Adipocyte (in vitro differentiated cells): ENCODE data around the gene LCK.

Experiments used
- DNase-seq: peaks from one replicate; pipeline ENCODE4 v3.0.0-alpha.2; 2015; ENCODE audit warnings: low read depth
- H3K27me3 ChIP-seq: replicated peaks from 2 replicates; pipeline ENCODE4 v1.7.0; 2013; ENCODE audit warnings: mild to moderate bottlenecking, low read length, moderate library complexity; ENCODE audit not compliant: control insufficient read depth, insufficient read depth
- H3K36me3 ChIP-seq: 2 replicates; pipeline ENCODE4 v1.7.0; 2013; ENCODE audit warnings: low read length, mild to moderate bottlenecking, moderate library complexity; ENCODE audit not compliant: control insufficient read depth, insufficient read depth, severe bottlenecking
- H3K4me1 ChIP-seq: 2 replicates; pipeline ENCODE4 v1.7.0; 2013; ENCODE audit warnings: mild to moderate bottlenecking, low read length, moderate library complexity; ENCODE audit not compliant: control insufficient read depth, insufficient read depth
- H3K4me3 ChIP-seq: 2 replicates; pipeline ENCODE4 v1.7.0; 2013; ENCODE audit warnings: mild to moderate bottlenecking, low read length, moderate library complexity
- H3K9ac ChIP-seq: 2 replicates; pipeline ENCODE4 v1.7.0; 2013; ENCODE audit warnings: mild to moderate bottlenecking, low read length, moderate library complexity
- H3K9me3 ChIP-seq: 2 replicates; pipeline ENCODE4 v1.7.0; 2013; ENCODE audit warnings: mild to moderate bottlenecking, low read length, moderate library complexity; ENCODE audit not compliant: control insufficient read depth

The LCK gene

GRCh38 chr1:32309960-32310359 is 58.9 kb downstream of the LCK start:
- H3K4me1 ChIP-seq = peaks cover 9% of the 10 kb centered on the region
- no peak for DNase-seq
- H3K4me3 ChIP-seq = no peak overlapping the region
- H3K27me3 ChIP-seq = no peaks in the 10 kb centered on the region
- H3K36me3 ChIP-seq = peaks cover 9% of the 10 kb centered on the region
- peaks cover 7% of the 10 kb centered on the region for H3K9me3 ChIP-seq
- H3K9ac ChIP-seq = no peak overlapping the region

GRCh38 chr1:32311709-32312393 is 60.8 kb downstream of the LCK start:
- no peak overlapping the region for H3K4me3 ChIP-seq
- peaks cover 9% of the 10 kb centered on the region for H3K4me1 ChIP-seq
- H3K9ac ChIP-seq = no peak overlapping the region
- H3K27me3 ChIP-seq = no peaks in the 10 kb centered on the region
- no peak for DNase-seq
- H3K9me3 ChIP-seq = no peaks in the 10 kb centered on the region
- H3K36me3 ChIP-seq = peaks cover 2% of the 10 kb centered on the region

GRCh38 chr1:32316903-32317277 is 65.8 kb downstream of the LCK start:
- no peak for DNase-seq
- peaks cover 11% of the 10 kb centered on the region for H3K36me3 ChIP-seq
- H3K9ac ChIP-seq = no peak overlapping the region
- no peaks in the 10 kb centered on the region for H3K27me3 ChIP-seq
- no peak overlapping the region for H3K4me3 ChIP-seq
- H3K9me3 ChIP-seq = no peaks in the 10 kb centered on the region
- H3K4me1 ChIP-seq = no peaks in the 10 kb centered on the region

GRCh38 chr1:32318127-32318869 is 67.2 kb downstream of the LCK start:
- no peak for DNase-seq
- no peaks in the 10 kb centered on the region for H3K27me3 ChIP-seq
- H3K4me3 ChIP-seq = no peak overlapping the region
- H3K9me3 ChIP-seq = no peaks in the 10 kb centered on the region
- H3K36me3 ChIP-seq = peaks cover 11% of the 10 kb centered on the region
- no peaks in the 10 kb centered on the region for H3K4me1 ChIP-seq
- no peak overlapping the region for H3K9ac ChIP-seq

- Histone ChIP-seq H3K4me1 (no peaks in the 10 kb centered on the region), H3K9ac (no peak overlapping the region), H3K27me3 (no peaks in the 10 kb centered on the region), H3K4me3 (no peak overlapping the region), H3K9me3 (no peaks in the 10 kb centered on the region), H3K36me3 (peaks cover 18% of the 10 kb centered on the region)
- DNase-seq = no peak
These were observed 70.7 kb downstream of the LCK start for GRCh38 chr1:32321712-32322291.

GRCh38 chr1:32327204-32327603 is 76.1 kb downstream of the LCK start:
- DNase-seq = no peak
- Histone ChIP-seq H3K4me1 (no peaks in the 10 kb centered on the region), H3K9ac (no peak overlapping the region), H3K36me3 (peaks cover 43% of the 10 kb centered on the region), H3K9me3 (no peaks in the 10 kb centered on the region), H3K27me3 (no peaks in the 10 kb centered on the region), H3K4me3 (no peak overlapping the region)

GRCh38 chr1:32329931-32330466 is 78.9 kb downstream of the LCK start:
- peaks cover 42% of the 10 kb centered on the region for H3K36me3 ChIP-seq
- DNase-seq = no peak
- no peak overlapping the region for H3K9ac ChIP-seq

GRCh38 chr1:32330558-32331151 is 79.6 kb downstream of the LCK start:
- peaks cover 40% of the 10 kb centered on the region for H3K36me3 ChIP-seq
- no peak for DNase-seq
- H3K9ac ChIP-seq = no peak overlapping the region
- H3K27me3 ChIP-seq = no peaks in the 10 kb centered on the region
- peaks cover 20% of the 10 kb centered on the region for H3K4me1 ChIP-seq
- no peak overlapping the region for H3K4me3 ChIP-seq
- H3K9me3 ChIP-seq = no peaks in the 10 kb centered on the region

More at GRCh38 chr1:32329931-32330466, 78.9 kb downstream of the LCK start:
- Histone ChIP-seq H3K4me3 (no peak overlapping the region), H3K9me3 (no peaks in the 10 kb centered on the region), H3K4me1 (peaks cover 18% of the 10 kb centered on the region), H3K27me3 (no peaks in the 10 kb centered on the region)

GRCh38 chr1:32331549-32331948 is 80.5 kb downstream of the LCK start:
- H3K4me3 ChIP-seq = no peak overlapping the region
- H3K9me3 ChIP-seq = no peaks in the 10 kb centered on the region
- no peak overlapping the region for H3K9ac ChIP-seq
- peaks cover 40% of the 10 kb centered on the region for H3K36me3 ChIP-seq
- no peak for DNase-seq
- H3K4me1 ChIP-seq = peaks cover 22% of the 10 kb centered on the region
- H3K27me3 ChIP-seq = no peaks in the 10 kb centered on the region

- Histone ChIP-seq H3K4me1 (peaks cover 31% of the 10 kb centered on the region), H3K9ac (no peak overlapping the region), H3K27me3 (no peaks in the 10 kb centered on the region), H3K9me3 (no peaks in the 10 kb centered on the region), H3K4me3 (no peak overlapping the region), H3K36me3 (peaks cover 33% of the 10 kb centered on the region)
- no peak for DNase-seq
These were observed 81.4 kb downstream of the LCK start for GRCh38 chr1:32332290-32333079.
